Smooth muscle cell (in vitro differentiated cells): Measurements from ENCODE around the gene FBXO21. TPM values are rescaled to one million over a fixed set of nuclear protein-coding genes. Genes with fewer than 3 reads are reported as not detected.

ENCODE experiments used
- DNase-seq: peaks from one replicate; lab custom pipeline; 2025; ENCODE audit not compliant: unreplicated experiment; lab: John Stamatoyannopoulos, UW
- H2AFZ ChIP-seq: fragments of 200-600 bp; sonication (generic); 2 replicates; pipeline ENCODE4 v1.6.0; 2016; ENCODE audit warnings: antibody characterized with exemption, low read depth, mild to moderate bottlenecking
- H3F3A ChIP-seq: fragments of 200-600 bp; sonication (generic); 2 replicates; pipeline ENCODE4 v1.6.0; 2017; ENCODE audit warnings: antibody characterized with exemption, low read depth
- H3K27ac ChIP-seq: fragments of 200-600 bp; sonication (generic); 2 replicates; pipeline ENCODE4 v1.5.1; 2016; ENCODE audit warnings: low read depth, mild to moderate bottlenecking
- H3K27me3 ChIP-seq: fragments of 200-600 bp; sonication (generic); 2 replicates; pipeline ENCODE4 v1.6.1; 2016; ENCODE audit warnings: low read depth, mild to moderate bottlenecking
- H3K36me3 ChIP-seq: fragments of 200-600 bp; sonication (generic); 2 replicates; pipeline ENCODE4 v1.5.1; 2016; ENCODE audit warnings: low read depth
- H3K4me1 ChIP-seq: fragments of 200-600 bp; sonication (generic); 2 replicates; pipeline ENCODE4 v1.5.1; 2016; ENCODE audit warnings: low read depth
- H3K4me2 ChIP-seq: fragments of 200-600 bp; sonication (generic); 2 replicates; pipeline ENCODE4 v1.6.0; 2016; ENCODE audit warnings: mild to moderate bottlenecking
- H3K4me3 ChIP-seq: fragments of 200-600 bp; sonication (generic); 2 replicates; pipeline ENCODE4 v1.5.1; 2016; ENCODE audit warnings: mild to moderate bottlenecking
- H3K79me2 ChIP-seq: fragments of 200-600 bp; sonication (generic); 2 replicates; pipeline ENCODE4 v1.6.0; 2016; ENCODE audit warnings: low read depth, mild to moderate bottlenecking
- H3K9ac ChIP-seq: fragments of 200-600 bp; sonication (generic); 2 replicates; pipeline ENCODE4 v1.6.0; 2016; ENCODE audit warnings: low read depth
- H3K9me3 ChIP-seq: fragments of 200-600 bp; sonication (generic); replicated peaks from 2 replicates; pipeline ENCODE4 v1.5.1; 2016; ENCODE audit warnings: low read depth
- H4K20me1 ChIP-seq: fragments of 200-600 bp; sonication (generic); 2 replicates; pipeline ENCODE4 v1.6.0; 2016; ENCODE audit warnings: low read depth
- WGBS: methylation state at CpG from one replicate; pipeline ENCODE4 v1.1.7; 2016; ENCODE audit warnings: low lambda C conversion rate; 5-methylcytosine and 5-hydroxymethylcytosine counted together
- polyA plus RNA-seq: library from polyadenylated mRNA; unstranded; fragments of >200 nt; fragmentation: Nextera tagmentation; extraction: Ambion mirVana; gene quantifications from 2 replicates; pipeline ENCODE4 v1.2.1, GENCODE V29; 2016
- total RNA-seq: library from RNA; depleted of rRNA; stranded (reverse); fragments of >200 nt; gene quantifications from 2 replicates; pipeline ENCODE4 v1.2.3, GENCODE V29; 2014
- TF ChIP-seq, protein P1 (sequence below): fragments of 200-600 bp; sonication (generic); IDR thresholded peaks from 2 replicates; pipeline ENCODE4 v1.5.1; 2017; ENCODE audit warnings: borderline replicate concordance, mild to moderate bottlenecking, antibody characterized with exemption; ENCODE audit not compliant: insufficient read depth, poor library complexity, severe bottlenecking

Gene FBXO21
- total and polyA plus RNA-seq, 2 experiments from 2014 or later, result 46.9 to 75.2 TPM

DNA sequence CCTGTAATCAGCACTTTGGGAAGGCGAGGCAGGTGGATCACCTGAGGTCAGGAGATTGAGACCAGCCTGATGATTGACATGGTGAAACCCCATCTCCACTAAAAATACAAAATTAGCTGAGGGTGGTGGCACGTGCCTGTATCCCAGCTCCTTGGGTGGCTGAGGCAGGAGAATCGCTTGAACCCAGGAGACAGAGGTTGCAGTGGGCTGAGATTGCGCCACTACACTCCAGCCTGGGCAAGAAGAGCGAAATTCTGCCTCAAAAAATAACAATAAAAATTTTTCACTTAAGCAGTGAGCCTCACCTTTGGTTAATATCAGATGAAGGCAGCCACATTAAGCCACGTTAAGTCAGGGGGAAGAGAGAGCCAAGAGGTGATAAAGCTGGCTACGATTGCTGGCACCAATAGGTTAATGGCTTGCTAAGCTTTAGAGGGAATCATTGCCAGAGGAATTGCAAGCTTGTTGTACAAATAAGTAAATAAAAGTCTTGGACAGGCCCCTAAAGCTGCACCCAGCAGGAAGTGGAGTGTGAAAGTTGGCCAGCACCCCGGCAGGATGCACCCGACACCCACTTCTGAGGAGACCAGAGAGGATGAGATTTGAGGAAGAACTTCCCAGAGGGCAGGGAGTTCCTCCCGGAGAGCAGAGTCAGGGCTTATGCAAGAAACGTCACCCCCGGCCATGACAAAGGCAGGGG lies 49.7 kb downstream of the FBXO21 start:
- Histone ChIP-seq H3K4me2 (no peak overlapping the region), H3K79me2 (no peaks in the 10 kb centered on the region), H3K9me3 (no peaks in the 10 kb centered on the region), H3K4me1 (no peaks in the 10 kb centered on the region), H3K9ac (no peak overlapping the region), H3K27ac (no peak overlapping the region), H3K27me3 (no peaks in the 10 kb centered on the region), H3K4me3 (no peak overlapping the region), H4K20me1 (no peaks in the 10 kb centered on the region), H3K36me3 (no peaks in the 10 kb centered on the region), H2AFZ (no peak overlapping the region), H3F3A (no peaks in the 10 kb centered on the region)
- no peak for DNase-seq
- 86% methylated on average over 12 of the region's 12 CpGs for WGBS
- TF ChIP-seq, protein P1, sequence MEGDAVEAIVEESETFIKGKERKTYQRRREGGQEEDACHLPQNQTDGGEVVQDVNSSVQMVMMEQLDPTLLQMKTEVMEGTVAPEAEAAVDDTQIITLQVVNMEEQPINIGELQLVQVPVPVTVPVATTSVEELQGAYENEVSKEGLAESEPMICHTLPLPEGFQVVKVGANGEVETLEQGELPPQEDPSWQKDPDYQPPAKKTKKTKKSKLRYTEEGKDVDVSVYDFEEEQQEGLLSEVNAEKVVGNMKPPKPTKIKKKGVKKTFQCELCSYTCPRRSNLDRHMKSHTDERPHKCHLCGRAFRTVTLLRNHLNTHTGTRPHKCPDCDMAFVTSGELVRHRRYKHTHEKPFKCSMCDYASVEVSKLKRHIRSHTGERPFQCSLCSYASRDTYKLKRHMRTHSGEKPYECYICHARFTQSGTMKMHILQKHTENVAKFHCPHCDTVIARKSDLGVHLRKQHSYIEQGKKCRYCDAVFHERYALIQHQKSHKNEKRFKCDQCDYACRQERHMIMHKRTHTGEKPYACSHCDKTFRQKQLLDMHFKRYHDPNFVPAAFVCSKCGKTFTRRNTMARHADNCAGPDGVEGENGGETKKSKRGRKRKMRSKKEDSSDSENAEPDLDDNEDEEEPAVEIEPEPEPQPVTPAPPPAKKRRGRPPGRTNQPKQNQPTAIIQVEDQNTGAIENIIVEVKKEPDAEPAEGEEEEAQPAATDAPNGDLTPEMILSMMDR, result no peak

GRCh38 chr12:117139025-117139717 lies 51.1 kb downstream of the FBXO21 start:
- Histone ChIP-seq H3K9ac (no peak overlapping the region), H3K4me3 (no peak overlapping the region), H3F3A (no peaks in the 10 kb centered on the region), H4K20me1 (no peaks in the 10 kb centered on the region), H3K4me1 (no peaks in the 10 kb centered on the region), H2AFZ (no peak overlapping the region), H3K9me3 (no peaks in the 10 kb centered on the region), H3K79me2 (no peaks in the 10 kb centered on the region), H3K36me3 (no peaks in the 10 kb centered on the region), H3K27me3 (no peaks in the 10 kb centered on the region), H3K27ac (no peak overlapping the region), H3K4me2 (no peak overlapping the region)
- no peak for DNase-seq
- TF ChIP-seq, protein P1, result no peak
- WGBS, result 95% methylated on average over 5 of the region's 5 CpGs

DNA sequence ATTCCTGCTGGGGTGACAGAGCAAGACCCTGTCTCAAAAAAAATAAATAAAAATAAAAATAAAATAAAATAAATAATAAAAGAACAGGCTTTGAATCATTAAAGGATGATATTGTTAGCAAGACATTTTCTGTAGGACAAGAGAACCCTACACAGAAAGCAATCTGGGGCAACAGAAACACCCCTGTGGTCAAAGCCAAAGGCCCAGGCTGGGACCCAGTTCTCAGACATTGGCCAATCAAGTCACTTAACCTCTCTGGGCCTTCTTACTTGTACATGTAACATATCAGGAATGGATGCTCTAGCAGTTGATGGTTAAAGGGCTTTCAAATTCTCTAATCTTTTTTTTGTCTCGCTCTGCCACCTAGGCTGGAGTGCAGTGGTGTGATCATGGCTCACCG lies 55.5 kb downstream of the FBXO21 start:
- H3F3A ChIP-seq, result peaks cover 11% of the 10 kb centered on the region
- no peaks in the 10 kb centered on the region for H3K9me3 ChIP-seq
- no peaks in the 10 kb centered on the region for H3K27me3 ChIP-seq
- H3K9ac ChIP-seq, result no peak overlapping the region
- no peak overlapping the region for H2AFZ ChIP-seq
- peak overlapping the region; percentile 78 for H3K4me2 ChIP-seq
- 98% methylated on average over 2 of the region's 2 CpGs for WGBS
- H3K27ac ChIP-seq, result peak overlapping the region; percentile 97
- no peak for DNase-seq
- no peaks in the 10 kb centered on the region for H3K79me2 ChIP-seq
- no peaks in the 10 kb centered on the region for H3K36me3 ChIP-seq
- no peak overlapping the region for H3K4me3 ChIP-seq
- H4K20me1 ChIP-seq, result no peaks in the 10 kb centered on the region
- H3K4me1 ChIP-seq, result peaks cover 2% of the 10 kb centered on the region
- TF ChIP-seq, protein P1, result no peak
